Stimulated activated CD8-positive, alpha-beta memory T cell treated with anti-CD3 and anti-CD28 coated beads, Interleukin-7, amount 100 ng/mL, for 48 hours (primary cell): ENCODE results near the gene TMEM100.

Experiments
- DNase-seq, 2 donors: peaks; one replicate each; pipeline ENCODE4 v3.0.0-alpha.2; 2020; ENCODE audit warnings: low read depth in 1 of 2; ENCODE audit errors: extremely low read depth in 1 of 2

The TMEM100 gene

GRCh38 chr17:55720919-55721836 lies 1.5 kb downstream of the TMEM100 start:
- no peak for DNase-seq

- DNase-seq, result peak in 1 of 2 donors; percentile 37
These were observed 4.5 kb downstream of the TMEM100 start for GRCh38 chr17:55717898-55718735.

GRCh38 chr17:55717432-55717831 lies 5.2 kb downstream of the TMEM100 start:
- DNase-seq, result no peak

- no peak for DNase-seq
These were observed 11.7 kb downstream of the TMEM100 start for GRCh38 chr17:55710829-55711496.

GRCh38 chr17:55710410-55710809 lies 12.3 kb downstream of the TMEM100 start:
- DNase-seq, result no peak

GRCh38 chr17:55709984-55710383 lies 12.7 kb downstream of the TMEM100 start:
- no peak for DNase-seq

GRCh38 chr17:55709440-55709839 lies 13.2 kb downstream of the TMEM100 start:
- DNase-seq, result no peak

- DNase-seq, result no peak
These were observed 14.3 kb downstream of the TMEM100 start for GRCh38 chr17:55708175-55708974.

GRCh38 chr17:55706808-55707773 lies 15.6 kb downstream of the TMEM100 start:
- DNase-seq, result no peak

GRCh38 chr17:55705847-55706246 lies 16.8 kb downstream of the TMEM100 start:
- no peak for DNase-seq

- DNase-seq, result no peak
These were observed 18.3 kb downstream of the TMEM100 start for GRCh38 chr17:55704401-55704800.

GRCh38 chr17:55702150-55702549 lies 20.5 kb downstream of the TMEM100 start:
- no peak for DNase-seq

GRCh38 chr17:55699181-55699860 lies 23.3 kb downstream of the TMEM100 start:
- DNase-seq, result no peak

GRCh38 chr17:55694286-55694910 lies 28.3 kb downstream of the TMEM100 start:
- no peak for DNase-seq

GRCh38 chr17:55693254-55694216 lies 29.1 kb downstream of the TMEM100 start:
- DNase-seq, result no peak

- no peak for DNase-seq
These were observed 30.4 kb downstream of the TMEM100 start for GRCh38 chr17:55692276-55692675.

- no peak for DNase-seq
These were observed 31.0 kb downstream of the TMEM100 start for GRCh38 chr17:55691666-55692065.
